ENCODE measurements around the gene JAML. TPM values are rescaled to one million over a fixed set of nuclear protein-coding genes. Genes with fewer than 3 reads are reported as not detected.

The JAML gene
- total and polyA plus RNA-seq, 2 experiments from 2014 or later = 0.56 to 1.0 TPM

GRCh38 chr11:118167906-118168305, 56.9 kb downstream of the JAML start (continued):
- TF ChIP-seq ETS1 (IDR thresholded peaks at IDR 0.05) = no peak

- no peaks in the 10 kb centered on the region for H3K9me3 Mint-ChIP-seq
- no peak for TF ChIP-seq STAT1 (IDR thresholded peaks at IDR 0.05; ENCODE audit: unreplicated experiment)
- TF ChIP-seq POLR2AphosphoS5 (IDR thresholded peaks at IDR 0.05; ENCODE audit: low read depth) = no peak
- no peak for TF ChIP-seq REST (IDR thresholded peaks at IDR 0.05; ENCODE audit: unreplicated experiment)
- no peak for TF ChIP-seq CREB1 (CRISPR knock-in tag; IDR thresholded peaks at IDR 0.05; ENCODE audit: low read depth)
- no peak for TF ChIP-seq NANOG (IDR thresholded peaks at IDR 0.05; ENCODE audit: borderline replicate concordance)
- TF ChIP-seq ZNF331 (CRISPR knock-in tag; IDR thresholded peaks at IDR 0.05; ENCODE audit: low read depth) = no peak
- TF ChIP-seq ZNF114 (CRISPR knock-in tag; IDR thresholded peaks at IDR 0.05) = no peak
- TF ChIP-seq ETS1 (IDR thresholded peaks at IDR 0.05) = no peak
- no peak for TF ChIP-seq JUNB (IDR thresholded peaks at IDR 0.05; ENCODE audit: unreplicated experiment)
- no peak for TF ChIP-seq CTCF (conservative IDR thresholded peaks at IDR 0.05; ENCODE audit: low read depth in 2 of 2)
- Histone ChIP-seq H3K27me3 (ENCODE audit: insufficient read depth) (peaks cover 48% of the 10 kb centered on the region), H3K9me2 (ENCODE audit: insufficient read depth) (no peaks in the 10 kb centered on the region), H3F3A (replicated peaks; ENCODE audit: low read depth) (no peaks in the 10 kb centered on the region), H3K79me2 (replicated peaks; ENCODE audit: insufficient read depth) (no peaks in the 10 kb centered on the region), H3K4me1 (ENCODE audit: insufficient read depth) (peaks cover 13% of the 10 kb centered on the region), H3K36me3 (ENCODE audit: insufficient read depth) (no peaks in the 10 kb centered on the region), H3K4me3 (no peak overlapping the region), H2AFZ (no peak overlapping the region), H3K27ac (ENCODE audit: low read depth) (no peak overlapping the region), H3K4me2 (no peak overlapping the region), H4K20me1 (replicated peaks; ENCODE audit: insufficient read depth) (no peaks in the 10 kb centered on the region; the same call in 1 of the 2 replicates)
- H3K27me3 Mint-ChIP-seq (ENCODE audit: insufficient read depth, low read depth, poor library complexity) = peaks cover 25% of the 10 kb centered on the region
- no peak overlapping the region for H3K27ac Mint-ChIP-seq
- no peaks in the 10 kb centered on the region for H3K36me3 Mint-ChIP-seq (ENCODE audit: low read depth)
- no peak for ATAC-seq
- H3K4me3 Mint-ChIP-seq = no peak overlapping the region
- DNase-seq (ENCODE audit: low spot score) = no peak
- peaks cover 27% of the 10 kb centered on the region for H3K4me1 Mint-ChIP-seq
Observed at GRCh38 chr11:118167253-118167652, 57.6 kb downstream of the JAML start.
